IMR-90 (cell line): ENCODE measurements around the gene FOXM1. TPM values are rescaled to one million over a fixed set of nuclear protein-coding genes. Genes with fewer than 3 reads are reported as not detected.

Experiments used
- ATAC-seq: fragments of 200-7000 bp; cut with Tn5 transposase; 2 replicates; pipeline ENCODE4 v1.9.1; 2020; ENCODE audit warnings: low read depth, mild to moderate bottlenecking, moderate library complexity
- BruUV-seq: library from RNA; stranded (reverse); fragments of 400-500 nt; replicated peaks from 2 replicates; lab custom pipeline; 2021; lab: Mats Ljungman, UMichigan
- CTCF ChIA-PET: fragments of 300-600 bp; formaldehyde crosslinking; extraction: SDS; loops from one replicate; lab custom pipeline; 2021; ENCODE audit warnings: antibody characterized with exemption; lab: Yijun Ruan, JAX
- POLR2A ChIA-PET: fragments of 300-600 bp; sonication (Branson Sonifier 250); formaldehyde crosslinking; loops from one replicate; lab custom pipeline; 2022; ENCODE audit warnings: antibody characterized with exemption; ENCODE audit not compliant: unreplicated experiment; lab: Charles Lee
- DNase-seq: peaks from one replicate; pipeline ENCODE4 v3.0.0; 2013
- H2AFZ ChIP-seq: replicated peaks from 2 replicates; pipeline ENCODE3; 2013; ENCODE audit warnings: low read length, mild to moderate bottlenecking; ENCODE audit not compliant: poor library complexity
- H2AK5ac ChIP-seq: 2 replicates; pipeline ENCODE4 v1.6.1; 2013; ENCODE audit warnings: low read depth, low read length, inconsistent platforms
- H2AK9ac ChIP-seq: replicated peaks from 2 replicates; pipeline ENCODE3; 2013; ENCODE audit warnings: mild to moderate bottlenecking, low read depth, low read length, moderate library complexity; ENCODE audit not compliant: poor library complexity
- H2BK120ac ChIP-seq: 2 replicates; pipeline ENCODE4 v1.6.1; 2013; ENCODE audit warnings: low read depth, low read length, inconsistent platforms
- H2BK15ac ChIP-seq: 3 replicates; pipeline ENCODE4 v1.6.1; 2013; ENCODE audit warnings: low read depth, low read length, inconsistent platforms
- H2BK20ac ChIP-seq: 2 replicates; pipeline ENCODE4 v1.6.1; 2013; ENCODE audit warnings: low read depth, mild to moderate bottlenecking, inconsistent platforms, low read length, moderate library complexity
- H2BK5ac ChIP-seq: 2 replicates; pipeline ENCODE4 v1.6.1; 2013; ENCODE audit warnings: mild to moderate bottlenecking, low read depth, low read length, inconsistent platforms; ENCODE audit not compliant: poor library complexity, severe bottlenecking
- H3K14ac ChIP-seq: replicated peaks from 2 replicates; pipeline ENCODE4 v1.6.1; 2013; ENCODE audit warnings: low read depth, low read length, inconsistent platforms
- H3K18ac ChIP-seq: 2 replicates; pipeline ENCODE4 v1.6.1; 2013; ENCODE audit warnings: low read depth, low read length, control low read depth
- H3K23ac ChIP-seq: 2 replicates; pipeline ENCODE4 v1.6.1; 2013; ENCODE audit warnings: low read depth, low read length, inconsistent platforms
- H3K27ac ChIP-seq: 2 replicates; pipeline ENCODE4 v1.5.1; 2013; ENCODE audit warnings: mild to moderate bottlenecking, control low read depth, low read length; ENCODE audit not compliant: insufficient read depth
- H3K27me3 ChIP-seq: 2 replicates; pipeline ENCODE4 v1.6.1; 2013; ENCODE audit warnings: low read length; ENCODE audit not compliant: control insufficient read depth, insufficient read depth
- H3K36me3 ChIP-seq: 2 replicates; pipeline ENCODE4 v1.6.1; 2013; ENCODE audit warnings: low read length, mixed read lengths; ENCODE audit not compliant: control insufficient read depth, insufficient read depth
- H3K4ac ChIP-seq: 2 replicates; pipeline ENCODE4 v1.6.1; 2013; ENCODE audit warnings: low read depth, low read length, inconsistent platforms
- H3K4me1 ChIP-seq: 2 replicates; pipeline ENCODE4 v1.6.1; 2013; ENCODE audit warnings: low read length, mixed read lengths; ENCODE audit not compliant: control insufficient read depth, insufficient read depth
- H3K4me2 ChIP-seq: 2 replicates; pipeline ENCODE4 v1.6.1; 2013; ENCODE audit warnings: low read depth, mild to moderate bottlenecking, control low read depth, low read length, moderate library complexity
- H3K4me3 ChIP-seq: 2 replicates; pipeline ENCODE4 v1.5.1; 2013; ENCODE audit warnings: low read depth, mild to moderate bottlenecking, control low read depth, low read length, moderate library complexity; ENCODE audit not compliant: insufficient read depth
- H3K56ac ChIP-seq: 2 replicates; pipeline ENCODE4 v1.6.1; 2013; ENCODE audit warnings: low read length, inconsistent platforms; ENCODE audit not compliant: insufficient read depth; ENCODE audit errors: extremely low read depth
- H3K79me1 ChIP-seq, 2 experiments: 2 replicates each; pipeline ENCODE4 v1.6.1; 2013; ENCODE audit warnings: low read length in 2 of 2, inconsistent platforms in 1 of 2, low read depth in 1 of 2
- H3K9ac ChIP-seq: 2 replicates; pipeline ENCODE4 v1.6.1; 2013; ENCODE audit warnings: low read depth, low read length, control low read depth
- H3K9me1 ChIP-seq: 2 replicates; pipeline ENCODE4 v1.6.1; 2013; ENCODE audit warnings: low read length, inconsistent platforms; ENCODE audit not compliant: insufficient read depth
- H3K9me3 ChIP-seq: 2 replicates; pipeline ENCODE4 v1.6.1; 2013; ENCODE audit warnings: low read length; ENCODE audit not compliant: control insufficient read depth, insufficient read depth
- H4K20me1 ChIP-seq: 2 replicates; pipeline ENCODE4 v1.6.1; 2013; ENCODE audit warnings: low read length, inconsistent platforms; ENCODE audit not compliant: insufficient read depth
- H4K5ac ChIP-seq: 2 replicates; pipeline ENCODE4 v1.6.1; 2013; ENCODE audit warnings: mild to moderate bottlenecking, low read depth, low read length, control low read depth
- H4K8ac ChIP-seq, 2 experiments: 2 replicates each; pipeline ENCODE4 v1.6.1; 2013; ENCODE audit warnings: low read depth in 2 of 2, low read length in 2 of 2, control low read depth in 1 of 2, inconsistent platforms in 1 of 2
- H4K91ac ChIP-seq: 2 replicates; pipeline ENCODE4 v1.6.1; 2013; ENCODE audit warnings: low read depth, low read length, inconsistent platforms; ENCODE audit not compliant: insufficient read depth
- BHLHE40 ChIP-seq: fragments of 150-350 bp; IDR thresholded peaks from 2 replicates; pipeline ENCODE4 v1.6.1; 2016; ENCODE audit warnings: mild to moderate bottlenecking, low read depth, low read length
- CEBPB ChIP-seq: IDR thresholded peaks from 2 replicates; pipeline ENCODE4 v1.6.1; 2012; ENCODE audit warnings: low read depth, low read length, improper control_type of control experiment
- FOS ChIP-seq: fragments of 150-350 bp; IDR thresholded peaks from 2 replicates; pipeline ENCODE4 v1.6.1; 2016; ENCODE audit warnings: low read depth, low read length
- MAFK ChIP-seq: IDR thresholded peaks from 2 replicates; pipeline ENCODE4 v1.6.1; 2012; ENCODE audit warnings: low read depth, low read length, improper control_type of control experiment
- MAZ ChIP-seq: IDR thresholded peaks from 2 replicates; pipeline ENCODE4 v1.6.1; 2012; ENCODE audit warnings: low read depth, mild to moderate bottlenecking, low read length, improper control_type of control experiment, moderate library complexity, borderline replicate concordance
- POLR2A ChIP-seq: IDR thresholded peaks from 2 replicates; pipeline ENCODE4 v1.6.1; 2012; ENCODE audit warnings: mild to moderate bottlenecking, low read depth, low read length
- RAD21 ChIP-seq: IDR thresholded peaks from 2 replicates; pipeline ENCODE4 v1.6.1; 2012; ENCODE audit warnings: low read length, improper control_type of control experiment
- SMC3 ChIP-seq: fragments of 150-350 bp; IDR thresholded peaks from 2 replicates; pipeline ENCODE4 v1.6.1; 2016; ENCODE audit warnings: low read depth, mild to moderate bottlenecking, antibody characterized with exemption, low read length, moderate library complexity
- WGBS, 2 experiments: methylation state at CpG; one replicate each; pipeline versions ENCODE4 v1.1.5 to v1.1.7; 2013; ENCODE audit warnings: missing lambda C conversion rate in 2 of 2; ENCODE audit not compliant: insufficient read length in 1 of 2; ENCODE audit errors: extremely low coverage in 2 of 2; 5-methylcytosine and 5-hydroxymethylcytosine counted together
- dilution Hi-C: fragments of 300-500 bp; cut with HindIII; formaldehyde crosslinking; loops from one replicate; pipeline ENCODE4 v1.14.3; 2018; ENCODE audit warnings: low sequenced_read_pairs; ENCODE audit not compliant: unreplicated experiment
- in situ Hi-C: fragments of 300-500 bp; cut with MboI; formaldehyde crosslinking; loops from 3 replicates; pipeline ENCODE4 v1.14.3; 2019; ENCODE audit warnings: low sequenced_read_pairs, inconsistent platforms, mixed read lengths
- intact Hi-C: fragments of 100-400 bp; cut with micrococcal nuclease; formaldehyde crosslinking; loops from 2 replicates; pipeline ENCODE4 v1.10.0; 2022
- polyA plus RNA-seq, 3 experiments: library from polyadenylated mRNA; depleted of rRNA; stranded (reverse); fragments of >200 nt; gene quantifications; 2 replicates each; pipeline ENCODE4 v1.2.3, GENCODE V29; 2012; ENCODE audit warnings: low replicate concordance in 1 of 3
- total RNA-seq: library from RNA; depleted of rRNA; stranded (reverse); fragments of >200 nt; gene quantifications from 2 replicates; pipeline ENCODE4 v1.2.3, GENCODE V29; 2012
- TF ChIP-seq, protein P1 (sequence below): conservative IDR thresholded peaks from 2 replicates; pipeline ENCODE4 v1.5.1; 2012; ENCODE audit warnings: mild to moderate bottlenecking, low read depth, low read length, improper control_type of control experiment
- TF ChIP-seq, protein P2 (sequence below): fragments of 150-350 bp; IDR thresholded peaks from 2 replicates; pipeline ENCODE4 v1.6.1; 2016; ENCODE audit warnings: low read depth, mild to moderate bottlenecking, low read length, moderate library complexity, borderline replicate concordance

Gene FOXM1
- total and polyA plus RNA-seq, 2 of the 4 experiments (the other 2 are of a cell fraction): 14.9 to 29.3 TPM

DNA sequence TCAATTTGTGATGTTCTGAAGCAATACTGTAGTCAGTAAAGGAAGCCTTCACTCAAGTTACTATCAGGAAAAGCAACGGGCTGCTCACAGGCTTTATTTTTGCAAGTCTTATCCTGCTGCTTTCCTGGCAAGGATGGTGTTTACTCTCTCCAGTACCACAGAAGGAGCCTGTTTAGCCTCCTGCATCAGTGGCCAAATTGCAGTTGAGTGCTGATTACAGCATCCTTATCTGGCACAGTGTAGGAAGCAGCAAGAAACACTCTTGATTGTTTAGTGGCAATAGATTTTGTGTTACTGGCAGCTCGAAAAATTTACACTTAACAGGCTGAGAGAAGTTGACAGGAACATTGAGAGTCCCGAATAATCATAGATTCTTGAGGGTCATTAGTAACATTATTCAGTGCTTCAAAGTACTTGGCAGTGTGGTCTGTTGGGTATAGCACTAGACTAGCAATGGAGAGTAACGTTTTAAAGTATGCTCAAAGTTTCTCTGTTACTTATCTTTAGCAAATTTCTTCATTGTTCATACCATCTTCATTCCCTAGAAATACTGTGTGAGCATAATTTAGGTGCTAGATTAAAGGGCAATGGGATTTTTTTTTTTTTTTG lies 25.4 kb upstream of the FOXM1 start:
- in situ Hi-C loops: no loop called here
- Histone ChIP-seq H3K79me1 (peaks cover 12 to 61% of the 10 kb centered on the region in 2 experiments), H3K4ac (no peak overlapping the region), H3K27me3 (no peaks in the 10 kb centered on the region), H2BK15ac (no peak overlapping the region), H2BK120ac (no peak overlapping the region), H3K23ac (0 out of 2 replicates have a peak overlapping the region, but pooled peaks have one; percentile 24), H3K9me1 (peaks cover 9% of the 10 kb centered on the region; the same call in 1 of the 2 replicates), H4K5ac (no peak overlapping the region), H3K9ac (no peak overlapping the region), H3K56ac (no peak overlapping the region), H2BK20ac (no peak overlapping the region), H2BK5ac (no peak overlapping the region), H2AK9ac (no peak overlapping the region), H3K4me3 (no peak overlapping the region), H3K27ac (no peak overlapping the region), H3K14ac (no peak overlapping the region; the same call in 1 of the 2 replicates), H4K8ac (no peak overlapping the region), H3K9me3 (no peaks in the 10 kb centered on the region), H3K18ac (no peak overlapping the region), H4K91ac (no peak overlapping the region), H2AFZ (no peak overlapping the region), H3K4me1 (no peaks in the 10 kb centered on the region), H2AK5ac (no peak overlapping the region), H3K4me2 (no peak overlapping the region), H3K36me3 (peaks cover 1% of the 10 kb centered on the region), H4K20me1 (peaks cover 36% of the 10 kb centered on the region)
- CTCF ChIA-PET: no interaction called here
- intact Hi-C loops: no loop called here
- POLR2A ChIA-PET: interaction anchor here (0.7 kb wide), 1 partner anchor 10 kb away, joined by 4 read pairs; no protein-coding TSS in a partner anchor
- BruUV-seq: no TSS peak
- dilution Hi-C loops: no loop called here
- DNase-seq: peak; percentile 50
- WGBS, 2 experiments: 7% methylated on average over 2 of the region's 4 CpGs; no CpG with 5 or more reads in 1 of the 2 experiments
- ATAC-seq: peak; percentile 75
- TF ChIP-seq, protein P1, sequence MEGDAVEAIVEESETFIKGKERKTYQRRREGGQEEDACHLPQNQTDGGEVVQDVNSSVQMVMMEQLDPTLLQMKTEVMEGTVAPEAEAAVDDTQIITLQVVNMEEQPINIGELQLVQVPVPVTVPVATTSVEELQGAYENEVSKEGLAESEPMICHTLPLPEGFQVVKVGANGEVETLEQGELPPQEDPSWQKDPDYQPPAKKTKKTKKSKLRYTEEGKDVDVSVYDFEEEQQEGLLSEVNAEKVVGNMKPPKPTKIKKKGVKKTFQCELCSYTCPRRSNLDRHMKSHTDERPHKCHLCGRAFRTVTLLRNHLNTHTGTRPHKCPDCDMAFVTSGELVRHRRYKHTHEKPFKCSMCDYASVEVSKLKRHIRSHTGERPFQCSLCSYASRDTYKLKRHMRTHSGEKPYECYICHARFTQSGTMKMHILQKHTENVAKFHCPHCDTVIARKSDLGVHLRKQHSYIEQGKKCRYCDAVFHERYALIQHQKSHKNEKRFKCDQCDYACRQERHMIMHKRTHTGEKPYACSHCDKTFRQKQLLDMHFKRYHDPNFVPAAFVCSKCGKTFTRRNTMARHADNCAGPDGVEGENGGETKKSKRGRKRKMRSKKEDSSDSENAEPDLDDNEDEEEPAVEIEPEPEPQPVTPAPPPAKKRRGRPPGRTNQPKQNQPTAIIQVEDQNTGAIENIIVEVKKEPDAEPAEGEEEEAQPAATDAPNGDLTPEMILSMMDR: no peak
- TF ChIP-seq, protein P2, sequence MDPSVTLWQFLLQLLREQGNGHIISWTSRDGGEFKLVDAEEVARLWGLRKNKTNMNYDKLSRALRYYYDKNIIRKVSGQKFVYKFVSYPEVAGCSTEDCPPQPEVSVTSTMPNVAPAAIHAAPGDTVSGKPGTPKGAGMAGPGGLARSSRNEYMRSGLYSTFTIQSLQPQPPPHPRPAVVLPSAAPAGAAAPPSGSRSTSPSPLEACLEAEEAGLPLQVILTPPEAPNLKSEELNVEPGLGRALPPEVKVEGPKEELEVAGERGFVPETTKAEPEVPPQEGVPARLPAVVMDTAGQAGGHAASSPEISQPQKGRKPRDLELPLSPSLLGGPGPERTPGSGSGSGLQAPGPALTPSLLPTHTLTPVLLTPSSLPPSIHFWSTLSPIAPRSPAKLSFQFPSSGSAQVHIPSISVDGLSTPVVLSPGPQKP: no peak
- TF ChIP-seq MAZ (no peak), FOS (no peak), MAFK (no peak), CEBPB (no peak), SMC3 (no peak), RAD21 (no peak), POLR2A (no peak), BHLHE40 (no peak)
